ENCODE results near the gene CC2D1A. TPM values are rescaled to one million over a fixed set of nuclear protein-coding genes. Genes with fewer than 3 reads are reported as not detected.

CC2D1A gene
- total and polyA plus RNA-seq, 4 donors: 7.4 to 12.0 (median 9.9) TPM

DNA sequence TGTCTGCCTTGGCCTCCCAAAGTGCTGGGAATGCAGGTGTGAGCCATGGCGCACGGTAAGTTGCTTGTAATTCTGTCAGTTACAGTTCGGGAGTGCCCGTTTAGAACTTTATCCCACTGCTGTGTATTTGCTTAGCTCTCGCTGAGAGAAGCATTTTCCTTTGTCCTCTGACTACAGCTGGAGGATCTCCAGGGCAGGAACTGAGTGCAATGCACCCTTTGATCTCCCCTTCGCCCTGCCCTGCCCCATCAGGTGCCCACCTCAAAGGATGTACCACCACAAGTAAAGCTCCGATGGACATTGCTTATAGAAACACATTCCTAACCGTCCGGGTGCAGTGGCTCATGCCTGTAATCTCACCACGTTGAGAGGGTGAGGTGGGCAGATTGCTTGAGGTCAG lies 6.6 kb upstream of the CC2D1A start:
- no peak for DNase-seq (ENCODE audit: low spot score)

DNA sequence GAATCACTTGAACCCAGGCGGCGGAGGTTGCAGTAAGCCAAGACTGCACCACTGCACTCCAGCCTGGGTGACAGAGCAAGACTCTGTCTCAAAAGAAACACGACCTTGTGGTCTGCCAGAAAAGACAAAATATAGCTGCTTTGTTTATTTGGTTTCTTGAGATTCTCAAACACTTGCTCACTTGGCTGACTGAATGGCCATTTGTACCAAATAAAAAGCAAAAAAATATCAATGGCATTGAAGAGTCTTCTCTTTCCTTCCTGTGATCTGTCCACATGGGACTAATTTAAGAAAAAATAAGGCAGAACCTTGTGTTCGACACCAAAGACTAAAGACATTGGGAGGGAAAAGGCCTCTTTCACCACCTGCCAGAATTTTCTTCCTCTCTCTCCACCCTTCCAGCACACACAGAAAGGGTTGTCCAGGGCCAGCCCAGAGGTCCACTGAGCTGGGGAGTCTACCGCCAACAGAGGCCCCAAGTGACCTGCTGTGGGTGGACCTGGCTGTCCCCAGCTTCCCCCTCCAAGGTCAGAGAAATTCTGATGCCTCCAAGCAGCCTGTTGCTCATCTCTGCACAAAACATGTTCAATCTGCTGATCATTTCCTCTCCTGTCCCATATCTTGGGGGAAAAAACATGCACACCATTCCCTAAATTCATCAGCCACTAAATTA lies 6.0 kb upstream of the CC2D1A start:
- no peaks in the 10 kb centered on the region for H3K9me3 ChIP-seq (ENCODE audit: control insufficient read depth in 4 of 4, low read length in 3 of 4)
- H3K4me1 ChIP-seq (ENCODE audit: control insufficient read depth in 4 of 4, insufficient read depth in 4 of 4, low read length in 3 of 4): peaks cover 0 to 7% (median 2%) of the 10 kb centered on the region in 4 donors
- TF ChIP-seq, protein P1, sequence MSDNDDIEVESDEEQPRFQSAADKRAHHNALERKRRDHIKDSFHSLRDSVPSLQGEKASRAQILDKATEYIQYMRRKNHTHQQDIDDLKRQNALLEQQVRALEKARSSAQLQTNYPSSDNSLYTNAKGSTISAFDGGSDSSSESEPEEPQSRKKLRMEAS (IDR thresholded peaks at IDR 0.05): no peak
- no peak for TF ChIP-seq TAF1 (conservative IDR thresholded peaks at IDR 0.05)
- TF ChIP-seq, protein P2, sequence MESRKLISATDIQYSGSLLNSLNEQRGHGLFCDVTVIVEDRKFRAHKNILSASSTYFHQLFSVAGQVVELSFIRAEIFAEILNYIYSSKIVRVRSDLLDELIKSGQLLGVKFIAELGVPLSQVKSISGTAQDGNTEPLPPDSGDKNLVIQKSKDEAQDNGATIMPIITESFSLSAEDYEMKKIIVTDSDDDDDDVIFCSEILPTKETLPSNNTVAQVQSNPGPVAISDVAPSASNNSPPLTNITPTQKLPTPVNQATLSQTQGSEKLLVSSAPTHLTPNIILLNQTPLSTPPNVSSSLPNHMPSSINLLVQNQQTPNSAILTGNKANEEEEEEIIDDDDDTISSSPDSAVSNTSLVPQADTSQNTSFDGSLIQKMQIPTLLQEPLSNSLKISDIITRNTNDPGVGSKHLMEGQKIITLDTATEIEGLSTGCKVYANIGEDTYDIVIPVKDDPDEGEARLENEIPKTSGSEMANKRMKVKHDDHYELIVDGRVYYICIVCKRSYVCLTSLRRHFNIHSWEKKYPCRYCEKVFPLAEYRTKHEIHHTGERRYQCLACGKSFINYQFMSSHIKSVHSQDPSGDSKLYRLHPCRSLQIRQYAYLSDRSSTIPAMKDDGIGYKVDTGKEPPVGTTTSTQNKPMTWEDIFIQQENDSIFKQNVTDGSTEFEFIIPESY (IDR thresholded peaks at IDR 0.05): no peak
- no peak for TF ChIP-seq NR2F2 (IDR thresholded peaks at IDR 0.05)
- TF ChIP-seq, protein P3, sequence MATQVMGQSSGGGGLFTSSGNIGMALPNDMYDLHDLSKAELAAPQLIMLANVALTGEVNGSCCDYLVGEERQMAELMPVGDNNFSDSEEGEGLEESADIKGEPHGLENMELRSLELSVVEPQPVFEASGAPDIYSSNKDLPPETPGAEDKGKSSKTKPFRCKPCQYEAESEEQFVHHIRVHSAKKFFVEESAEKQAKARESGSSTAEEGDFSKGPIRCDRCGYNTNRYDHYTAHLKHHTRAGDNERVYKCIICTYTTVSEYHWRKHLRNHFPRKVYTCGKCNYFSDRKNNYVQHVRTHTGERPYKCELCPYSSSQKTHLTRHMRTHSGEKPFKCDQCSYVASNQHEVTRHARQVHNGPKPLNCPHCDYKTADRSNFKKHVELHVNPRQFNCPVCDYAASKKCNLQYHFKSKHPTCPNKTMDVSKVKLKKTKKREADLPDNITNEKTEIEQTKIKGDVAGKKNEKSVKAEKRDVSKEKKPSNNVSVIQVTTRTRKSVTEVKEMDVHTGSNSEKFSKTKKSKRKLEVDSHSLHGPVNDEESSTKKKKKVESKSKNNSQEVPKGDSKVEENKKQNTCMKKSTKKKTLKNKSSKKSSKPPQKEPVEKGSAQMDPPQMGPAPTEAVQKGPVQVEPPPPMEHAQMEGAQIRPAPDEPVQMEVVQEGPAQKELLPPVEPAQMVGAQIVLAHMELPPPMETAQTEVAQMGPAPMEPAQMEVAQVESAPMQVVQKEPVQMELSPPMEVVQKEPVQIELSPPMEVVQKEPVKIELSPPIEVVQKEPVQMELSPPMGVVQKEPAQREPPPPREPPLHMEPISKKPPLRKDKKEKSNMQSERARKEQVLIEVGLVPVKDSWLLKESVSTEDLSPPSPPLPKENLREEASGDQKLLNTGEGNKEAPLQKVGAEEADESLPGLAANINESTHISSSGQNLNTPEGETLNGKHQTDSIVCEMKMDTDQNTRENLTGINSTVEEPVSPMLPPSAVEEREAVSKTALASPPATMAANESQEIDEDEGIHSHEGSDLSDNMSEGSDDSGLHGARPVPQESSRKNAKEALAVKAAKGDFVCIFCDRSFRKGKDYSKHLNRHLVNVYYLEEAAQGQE (IDR thresholded peaks at IDR 0.05): no peak
- TF ChIP-seq EGR1 (IDR thresholded peaks at IDR 0.05; ENCODE audit: low read depth in 2 of 2): no peak
- no peak for TF ChIP-seq HNF4G (IDR thresholded peaks at IDR 0.05)
- TF ChIP-seq GABPA (IDR thresholded peaks at IDR 0.05 in 1 of 2, conservative IDR thresholded peaks at IDR 0.05 in 1 of 2): no peak
- TF ChIP-seq, protein P4, sequence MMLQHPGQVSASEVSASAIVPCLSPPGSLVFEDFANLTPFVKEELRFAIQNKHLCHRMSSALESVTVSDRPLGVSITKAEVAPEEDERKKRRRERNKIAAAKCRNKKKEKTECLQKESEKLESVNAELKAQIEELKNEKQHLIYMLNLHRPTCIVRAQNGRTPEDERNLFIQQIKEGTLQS (IDR thresholded peaks at IDR 0.05): no peak
- no peak for TF ChIP-seq RAD21 (IDR thresholded peaks at IDR 0.05)
- no peak overlapping the region for H3K9ac ChIP-seq (ENCODE audit: low read depth in 1 of 2, low read length in 2 of 2)
- no peak overlapping the region for H3K27ac ChIP-seq (ENCODE audit: low read depth in 1 of 2, low read length in 2 of 2)
- WGBS: 84% methylated on average over 5 of the region's 5 CpGs
- H3K36me3 ChIP-seq (ENCODE audit: control insufficient read depth in 4 of 4, insufficient read depth in 3 of 4, low read depth in 1 of 4, low read length in 3 of 4): no peaks in the 10 kb centered on the region
- DNase-seq (ENCODE audit: low spot score): no peak
- H3K4me3 ChIP-seq (ENCODE audit: low read depth in 1 of 3, low read length in 3 of 3): no peak overlapping the region
- no peaks in the 10 kb centered on the region for H3K27me3 ChIP-seq (ENCODE audit: control insufficient read depth in 4 of 4, insufficient read depth in 4 of 4, low read length in 3 of 4)

More for the DNA sequence above, 6.6 kb upstream of the CC2D1A start:
- H3K36me3 ChIP-seq (ENCODE audit: control insufficient read depth in 4 of 4, insufficient read depth in 3 of 4, low read depth in 1 of 4, low read length in 3 of 4): no peaks in the 10 kb centered on the region
- no peaks in the 10 kb centered on the region for H3K27me3 ChIP-seq (ENCODE audit: control insufficient read depth in 4 of 4, insufficient read depth in 4 of 4, low read length in 3 of 4)
- peak in 1 of 2 donors; percentile 37 for TF ChIP-seq HNF4A (conservative IDR thresholded peaks at IDR 0.05)
- no peak for TF ChIP-seq YY1 (IDR thresholded peaks at IDR 0.05)
- peak; percentile 21 to 50 for TF ChIP-seq RXRA (IDR thresholded peaks at IDR 0.05)
- no peak for TF ChIP-seq JUND (IDR thresholded peaks at IDR 0.05)
- TF ChIP-seq SP1 (IDR thresholded peaks at IDR 0.05): peak; percentile 76
- peaks cover 0 to 7% (median 2%) of the 10 kb centered on the region in 4 donors for H3K4me1 ChIP-seq (ENCODE audit: control insufficient read depth in 4 of 4, insufficient read depth in 4 of 4, low read length in 3 of 4)
- 42% methylated on average over 10 of the region's 10 CpGs for WGBS
- no peak overlapping the region for H3K4me3 ChIP-seq (ENCODE audit: low read depth in 1 of 3, low read length in 3 of 3)
- no peaks in the 10 kb centered on the region for H3K9me3 ChIP-seq (ENCODE audit: control insufficient read depth in 4 of 4, low read length in 3 of 4)
- H3K27ac ChIP-seq (ENCODE audit: low read depth in 1 of 2, low read length in 2 of 2): no peak overlapping the region
- no peak overlapping the region for H3K9ac ChIP-seq (ENCODE audit: low read depth in 1 of 2, low read length in 2 of 2)

Measured in liver (tissue), 9 donors.